Inflammatory macrophage treated with lipopolysaccharide for 1 hour (primary cell): Measurements from ENCODE around the gene VWA5A.

Source experiments
- DNase-seq, 2 donors: peaks; one replicate each; pipeline ENCODE4 v3.0.0-alpha.2; 2020 to 2022

VWA5A gene, protein sequence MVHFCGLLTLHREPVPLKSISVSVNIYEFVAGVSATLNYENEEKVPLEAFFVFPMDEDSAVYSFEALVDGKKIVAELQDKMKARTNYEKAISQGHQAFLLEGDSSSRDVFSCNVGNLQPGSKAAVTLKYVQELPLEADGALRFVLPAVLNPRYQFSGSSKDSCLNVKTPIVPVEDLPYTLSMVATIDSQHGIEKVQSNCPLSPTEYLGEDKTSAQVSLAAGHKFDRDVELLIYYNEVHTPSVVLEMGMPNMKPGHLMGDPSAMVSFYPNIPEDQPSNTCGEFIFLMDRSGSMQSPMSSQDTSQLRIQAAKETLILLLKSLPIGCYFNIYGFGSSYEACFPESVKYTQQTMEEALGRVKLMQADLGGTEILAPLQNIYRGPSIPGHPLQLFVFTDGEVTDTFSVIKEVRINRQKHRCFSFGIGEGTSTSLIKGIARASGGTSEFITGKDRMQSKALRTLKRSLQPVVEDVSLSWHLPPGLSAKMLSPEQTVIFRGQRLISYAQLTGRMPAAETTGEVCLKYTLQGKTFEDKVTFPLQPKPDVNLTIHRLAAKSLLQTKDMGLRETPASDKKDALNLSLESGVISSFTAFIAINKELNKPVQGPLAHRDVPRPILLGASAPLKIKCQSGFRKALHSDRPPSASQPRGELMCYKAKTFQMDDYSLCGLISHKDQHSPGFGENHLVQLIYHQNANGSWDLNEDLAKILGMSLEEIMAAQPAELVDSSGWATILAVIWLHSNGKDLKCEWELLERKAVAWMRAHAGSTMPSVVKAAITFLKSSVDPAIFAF

DNA sequence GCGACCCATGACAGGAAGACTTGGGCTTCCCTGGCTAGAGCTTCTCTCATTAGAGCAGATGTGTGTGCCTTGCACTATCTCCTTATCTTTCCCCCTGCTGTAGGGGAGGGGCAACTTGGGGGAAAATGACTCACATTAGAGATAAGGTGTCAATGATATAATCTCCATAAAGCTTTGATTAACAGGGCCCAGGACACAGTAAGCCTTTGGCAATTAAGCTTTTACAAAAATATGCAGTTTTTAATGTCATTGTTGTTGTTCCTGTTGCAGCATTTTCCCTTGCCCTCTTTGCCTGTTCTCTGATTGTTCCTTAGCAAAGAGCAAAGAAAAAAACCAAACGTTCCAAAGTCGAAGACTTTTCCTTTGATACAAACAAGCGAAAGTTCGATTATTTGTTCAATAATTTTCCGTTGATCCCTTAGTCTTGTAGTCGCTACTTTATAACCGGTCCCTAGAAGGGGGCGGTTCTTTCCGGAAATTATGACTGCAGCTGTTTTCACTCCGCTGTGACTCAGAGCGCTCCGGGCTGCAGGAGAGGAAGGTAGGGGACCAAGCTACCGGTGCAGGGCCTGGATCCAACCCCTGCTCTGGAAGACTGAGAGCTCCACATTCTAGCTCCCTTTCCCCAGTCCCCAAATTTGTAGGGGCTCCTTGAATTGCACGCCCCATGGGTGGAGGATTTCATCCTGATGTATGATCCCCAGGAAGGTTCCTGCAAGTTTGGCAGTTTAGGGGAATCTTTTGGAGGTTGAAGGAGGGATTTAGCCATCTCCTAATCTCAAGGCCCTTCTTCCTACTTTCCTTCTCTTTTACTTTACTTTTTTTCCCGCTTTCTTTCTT is at the start of gene VWA5A:
Gene VWA5A, plus strand, starts transcription at position 509 of the 840 bp plus-strand sequence. CDS start 2,062 bp downstream, outside the sequence.
- peak; percentile 77 to 90 for DNase-seq

DNA sequence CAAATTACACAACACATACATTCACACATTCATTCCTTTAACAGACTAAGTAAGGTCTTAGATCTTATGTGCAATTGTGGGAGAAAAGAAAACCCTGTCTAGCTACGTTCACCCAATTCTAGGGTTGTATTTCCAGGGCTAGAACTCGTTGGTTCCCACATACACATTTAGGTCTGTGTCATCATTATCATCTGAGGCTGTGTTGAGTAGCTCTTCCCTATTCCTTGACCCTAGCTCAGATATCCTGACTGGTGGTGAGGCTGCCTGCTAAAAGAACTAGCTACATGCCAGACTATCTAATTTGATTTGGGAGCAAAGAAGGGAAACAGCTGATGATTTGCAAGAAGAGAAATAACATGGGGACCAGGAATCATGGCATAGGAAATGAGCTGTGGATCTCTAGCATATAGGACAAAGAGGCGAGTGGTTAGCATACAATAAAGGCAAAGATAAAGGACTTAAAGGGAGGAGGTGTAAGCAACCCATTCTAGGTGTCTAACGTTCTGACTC is 46.6 kb upstream of the VWA5A start:
- DNase-seq: peak; percentile 15 to 30

- peak; percentile 66 to 70 for DNase-seq
These were observed 45.5 kb upstream of the VWA5A start for GRCh38 chr11:124069429-124070401.

DNA sequence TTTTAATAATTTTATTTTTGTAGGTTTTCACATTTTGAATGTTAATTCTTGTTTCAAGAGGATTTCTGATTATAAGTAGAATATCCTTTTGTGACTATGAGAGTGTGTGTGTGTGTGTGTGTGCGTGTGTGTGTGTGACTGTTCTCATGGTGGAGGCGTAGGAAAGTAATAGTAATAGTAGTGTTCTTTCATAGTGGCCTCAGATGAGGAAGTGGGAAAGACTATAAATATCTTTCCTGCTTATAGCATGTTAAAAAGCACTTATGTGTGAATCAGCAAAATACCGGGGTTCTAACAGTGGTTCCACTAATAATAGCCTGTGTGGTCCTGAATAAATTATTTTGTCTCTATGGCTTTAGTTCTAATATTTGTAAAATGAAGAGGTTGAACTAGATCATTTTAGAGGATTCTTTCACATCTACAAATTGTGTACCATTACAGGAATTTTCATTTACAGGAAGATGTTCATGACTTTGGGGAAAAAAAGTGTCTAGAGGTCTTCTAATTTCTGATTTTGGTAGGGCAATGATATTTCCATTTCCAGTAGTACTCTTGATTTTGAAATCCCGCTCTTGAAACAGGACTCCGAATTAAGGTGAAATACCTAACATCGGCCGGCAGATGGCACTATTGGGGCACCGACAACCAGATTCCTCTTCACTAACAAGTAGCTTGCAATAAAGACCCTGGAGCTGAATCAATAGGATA is 44.2 kb upstream of the VWA5A start:
- DNase-seq: peak; percentile 71 to 87

DNA sequence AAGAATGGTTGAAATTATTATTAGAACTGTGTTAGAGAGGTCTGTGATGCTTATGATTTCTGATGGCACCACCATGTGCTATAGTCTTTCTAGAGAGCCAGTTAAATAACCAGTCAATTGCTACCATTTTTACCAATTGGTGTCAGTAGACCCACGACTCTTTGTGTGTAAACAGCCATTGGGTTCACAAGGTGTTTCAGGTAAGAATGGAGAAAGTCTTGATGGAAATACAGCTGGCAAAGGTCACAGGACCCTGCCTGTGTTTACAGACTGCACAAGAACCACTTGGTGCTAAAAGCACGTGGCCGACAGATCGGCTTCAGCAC is 43.7 kb upstream of the VWA5A start:
- DNase-seq: no peak

GRCh38 chr11:124072147-124072546 is 43.1 kb upstream of the VWA5A start:
- DNase-seq: no peak

DNA sequence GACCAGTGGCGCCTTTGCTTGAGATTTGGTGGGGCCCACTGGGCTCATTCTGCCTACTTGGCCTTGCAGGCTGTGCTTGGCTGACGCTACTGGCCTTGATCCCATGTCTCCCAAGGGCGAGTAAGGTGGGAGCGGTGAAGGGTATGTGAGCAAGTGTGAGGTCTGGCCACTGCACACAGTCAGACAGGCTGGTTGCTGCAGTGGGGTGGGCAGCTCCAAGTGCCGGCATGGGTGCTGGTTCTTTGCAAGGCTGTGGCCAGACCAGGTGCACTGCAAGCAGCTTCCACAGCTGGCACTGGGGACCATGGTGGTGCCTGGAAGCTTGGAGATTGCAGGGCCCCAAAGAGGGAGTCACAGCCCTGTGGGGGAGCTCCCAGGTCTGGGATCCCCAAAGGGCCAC is 40.7 kb upstream of the VWA5A start:
- no peak for DNase-seq

- no peak for DNase-seq
These were observed 39.8 kb upstream of the VWA5A start for GRCh38 chr11:124075492-124075840.

- peak; percentile 9 to 12 for DNase-seq
These were observed 39.2 kb upstream of the VWA5A start for GRCh38 chr11:124075841-124076651.

DNA sequence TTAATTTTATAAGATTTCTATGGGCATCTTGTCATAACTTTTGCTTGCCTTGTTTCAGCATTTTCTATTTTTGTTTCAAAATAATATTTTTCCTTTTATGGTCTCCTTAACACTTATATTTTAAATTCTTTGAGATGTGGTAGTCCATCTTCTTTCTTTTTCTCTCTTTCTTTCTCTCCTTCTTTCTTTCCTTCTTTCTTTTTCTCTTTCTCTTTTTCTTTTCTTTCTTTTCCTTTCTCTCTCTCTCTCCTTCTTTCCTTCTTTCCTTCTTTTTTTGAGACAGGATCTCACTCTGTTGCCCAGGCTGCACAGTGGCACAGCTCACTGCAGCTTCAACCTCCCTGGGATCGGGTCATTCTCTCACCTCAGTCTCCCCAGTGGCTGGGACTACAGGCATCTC is 38.0 kb upstream of the VWA5A start:
- no peak for DNase-seq

DNA sequence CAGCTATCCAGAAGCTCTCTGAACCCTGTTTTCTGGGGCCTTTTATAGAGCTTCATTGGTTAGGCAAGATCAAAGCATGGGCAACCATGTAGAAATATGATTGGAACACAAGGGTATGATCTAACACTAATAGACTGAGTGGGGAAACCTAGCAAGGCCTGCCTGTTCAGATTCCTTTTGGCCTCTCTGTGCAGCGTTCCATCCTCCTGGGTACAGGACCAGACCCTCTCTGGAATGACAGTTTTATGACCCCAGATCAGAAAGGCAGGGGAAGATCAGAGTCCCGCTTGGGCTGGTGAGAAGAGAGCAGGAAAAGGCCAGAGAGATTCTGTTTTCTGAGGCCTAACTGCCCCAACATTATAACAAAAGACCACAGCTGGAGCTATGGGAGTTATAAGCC is 36.7 kb upstream of the VWA5A start:
- no peak for DNase-seq

GRCh38 chr11:124079631-124080326 is 35.5 kb upstream of the VWA5A start:
- no peak for DNase-seq

DNA sequence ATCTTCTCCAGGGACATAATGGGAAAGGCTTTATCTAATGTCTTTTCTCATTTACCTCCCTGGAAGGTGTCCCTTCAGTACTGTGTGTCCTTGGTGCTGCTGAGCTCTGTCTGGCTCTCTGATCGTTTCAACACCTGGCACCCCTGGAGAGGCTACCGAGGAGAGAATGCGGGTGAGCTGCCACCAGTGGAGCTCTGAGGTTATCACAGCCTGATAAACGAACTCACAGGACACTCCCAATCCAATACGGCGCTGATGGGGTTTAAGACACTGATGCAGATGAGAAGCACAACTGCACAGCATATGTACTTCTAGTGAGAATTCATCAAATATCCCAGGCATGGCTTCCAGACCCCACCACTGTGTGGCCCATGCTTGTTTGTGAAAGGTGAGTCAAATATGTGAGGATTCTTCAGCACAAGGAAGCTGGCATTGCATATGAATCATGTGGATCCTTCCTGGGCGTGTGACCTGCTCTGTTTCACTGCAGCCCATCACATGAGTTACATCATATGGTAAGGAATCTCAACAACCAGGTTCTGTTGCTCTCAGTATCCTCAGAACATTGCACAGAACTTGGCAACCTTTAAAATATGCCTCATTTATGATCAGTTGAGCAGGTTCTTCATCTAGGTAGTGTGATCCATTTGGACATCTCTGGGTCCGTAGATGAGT is 34.8 kb upstream of the VWA5A start:
- no peak for DNase-seq

DNA sequence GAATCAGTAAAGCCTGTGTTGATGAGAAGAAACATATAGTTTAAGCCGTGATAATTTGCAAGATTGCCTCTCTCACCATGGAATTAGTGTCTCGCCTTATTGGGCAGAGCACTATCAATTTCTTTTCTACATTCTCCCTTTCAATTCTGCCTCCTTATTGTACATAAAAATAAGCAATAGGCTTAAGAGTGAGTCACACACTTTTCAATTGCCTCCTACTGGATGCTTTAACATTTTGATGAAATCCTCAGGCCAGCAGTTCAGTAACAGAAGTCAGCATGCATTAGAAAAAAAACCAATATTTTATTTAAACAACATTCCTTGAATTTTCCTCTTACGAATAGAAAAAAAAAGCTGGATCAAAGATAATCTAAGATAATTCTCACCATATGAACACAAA is 33.8 kb upstream of the VWA5A start:
- DNase-seq: no peak

DNA sequence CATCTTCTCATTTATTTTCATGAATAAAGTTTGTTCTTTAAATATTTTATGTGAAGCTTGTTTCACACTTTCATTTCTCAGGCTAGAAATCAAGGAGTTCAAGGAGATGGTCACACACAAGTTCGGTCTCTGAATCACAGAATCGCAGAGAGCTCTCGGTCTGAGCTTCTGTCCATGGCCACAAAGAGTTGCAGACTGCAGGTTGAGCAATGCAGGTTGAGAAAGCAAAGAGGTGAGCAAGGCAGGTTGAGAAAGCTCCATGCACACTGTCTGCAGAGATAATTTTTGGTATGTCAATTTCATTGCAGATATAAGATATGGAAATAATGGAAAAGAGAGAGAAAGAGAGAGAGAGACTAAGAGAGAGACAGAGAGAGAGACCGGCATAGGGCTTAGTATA is 32.9 kb upstream of the VWA5A start:
- DNase-seq: no peak

- no peak for DNase-seq
These were observed 29.7 kb upstream of the VWA5A start for GRCh38 chr11:124085583-124085982.

- no peak for DNase-seq
These were observed 29.0 kb upstream of the VWA5A start for GRCh38 chr11:124085997-124086846.

DNA sequence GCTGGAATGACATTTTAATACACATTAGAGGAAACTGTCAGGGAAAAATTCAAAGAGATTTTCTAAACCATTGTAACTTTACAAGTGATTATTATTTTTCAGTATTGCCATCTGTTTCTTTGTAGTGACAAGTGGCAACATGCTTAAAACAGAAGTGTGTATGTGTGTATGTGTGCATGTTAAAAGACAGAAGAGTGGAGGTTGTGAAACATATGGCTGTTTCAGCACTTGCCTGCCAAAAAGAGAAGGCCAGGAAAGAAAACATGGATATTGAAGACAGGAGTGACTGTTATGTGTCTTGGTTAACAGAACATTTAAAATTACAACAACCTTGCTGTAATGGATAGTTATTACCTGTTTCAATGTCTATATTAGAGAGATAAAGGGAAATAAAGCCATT is 24.3 kb upstream of the VWA5A start:
- DNase-seq: no peak
